ENCODE data around the gene ANXA3. TPM values are rescaled to one million over a fixed set of nuclear protein-coding genes. Genes with fewer than 3 reads are reported as not detected.

Gene ANXA3
- total RNA-seq, 1 donor from 2014 or later, result 1.0 TPM

DNA sequence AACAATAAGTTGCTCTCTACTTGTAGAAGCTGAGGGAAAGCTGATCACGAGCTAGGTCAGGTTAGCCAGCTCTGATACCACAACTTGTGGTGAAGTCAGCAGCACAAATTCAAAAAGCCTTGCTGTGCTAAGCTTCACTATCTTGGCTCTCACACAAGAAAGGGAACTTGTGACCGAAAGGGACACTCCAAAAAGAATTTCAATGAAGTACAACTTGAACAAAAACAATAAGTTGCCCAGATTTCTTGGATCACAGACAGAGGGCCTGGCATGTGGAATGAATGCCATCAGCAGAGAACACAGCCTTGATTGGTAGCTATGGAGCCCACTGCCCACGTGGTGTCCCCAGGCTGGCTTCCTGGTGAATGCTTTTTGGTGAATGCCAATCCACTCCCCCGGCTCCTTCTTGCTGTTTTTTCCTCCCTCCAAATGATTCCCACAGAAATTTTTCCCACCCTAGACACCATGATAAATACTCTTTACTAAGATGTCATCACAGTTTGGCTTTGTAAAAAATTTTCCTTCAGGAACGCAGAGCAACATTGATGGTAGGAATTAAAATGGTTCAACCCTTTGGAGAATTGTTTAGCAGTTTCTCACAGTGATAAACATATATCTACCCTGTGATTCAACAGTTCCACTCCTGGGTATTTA is 82.6 kb downstream of the ANXA3 start:
- Mint-ChIP-seq H3K27me3 (ENCODE audit: unreplicated experiment) (no peaks in the 10 kb centered on the region), H3K4me1 (ENCODE audit: unreplicated experiment) (no peaks in the 10 kb centered on the region), H3K9me3 (ENCODE audit: unreplicated experiment) (peaks cover 6% of the 10 kb centered on the region), H3K4me3 (ENCODE audit: unreplicated experiment) (no peak overlapping the region), H3K27ac (ENCODE audit: unreplicated experiment) (no peak overlapping the region), H3K36me3 (ENCODE audit: unreplicated experiment) (no peaks in the 10 kb centered on the region)
- no peak for DNase-seq (ENCODE audit: extremely low spot score, unreplicated experiment)
- TF ChIP-seq, protein P1, sequence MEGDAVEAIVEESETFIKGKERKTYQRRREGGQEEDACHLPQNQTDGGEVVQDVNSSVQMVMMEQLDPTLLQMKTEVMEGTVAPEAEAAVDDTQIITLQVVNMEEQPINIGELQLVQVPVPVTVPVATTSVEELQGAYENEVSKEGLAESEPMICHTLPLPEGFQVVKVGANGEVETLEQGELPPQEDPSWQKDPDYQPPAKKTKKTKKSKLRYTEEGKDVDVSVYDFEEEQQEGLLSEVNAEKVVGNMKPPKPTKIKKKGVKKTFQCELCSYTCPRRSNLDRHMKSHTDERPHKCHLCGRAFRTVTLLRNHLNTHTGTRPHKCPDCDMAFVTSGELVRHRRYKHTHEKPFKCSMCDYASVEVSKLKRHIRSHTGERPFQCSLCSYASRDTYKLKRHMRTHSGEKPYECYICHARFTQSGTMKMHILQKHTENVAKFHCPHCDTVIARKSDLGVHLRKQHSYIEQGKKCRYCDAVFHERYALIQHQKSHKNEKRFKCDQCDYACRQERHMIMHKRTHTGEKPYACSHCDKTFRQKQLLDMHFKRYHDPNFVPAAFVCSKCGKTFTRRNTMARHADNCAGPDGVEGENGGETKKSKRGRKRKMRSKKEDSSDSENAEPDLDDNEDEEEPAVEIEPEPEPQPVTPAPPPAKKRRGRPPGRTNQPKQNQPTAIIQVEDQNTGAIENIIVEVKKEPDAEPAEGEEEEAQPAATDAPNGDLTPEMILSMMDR (IDR thresholded peaks at IDR 0.05), result no peak

DNA sequence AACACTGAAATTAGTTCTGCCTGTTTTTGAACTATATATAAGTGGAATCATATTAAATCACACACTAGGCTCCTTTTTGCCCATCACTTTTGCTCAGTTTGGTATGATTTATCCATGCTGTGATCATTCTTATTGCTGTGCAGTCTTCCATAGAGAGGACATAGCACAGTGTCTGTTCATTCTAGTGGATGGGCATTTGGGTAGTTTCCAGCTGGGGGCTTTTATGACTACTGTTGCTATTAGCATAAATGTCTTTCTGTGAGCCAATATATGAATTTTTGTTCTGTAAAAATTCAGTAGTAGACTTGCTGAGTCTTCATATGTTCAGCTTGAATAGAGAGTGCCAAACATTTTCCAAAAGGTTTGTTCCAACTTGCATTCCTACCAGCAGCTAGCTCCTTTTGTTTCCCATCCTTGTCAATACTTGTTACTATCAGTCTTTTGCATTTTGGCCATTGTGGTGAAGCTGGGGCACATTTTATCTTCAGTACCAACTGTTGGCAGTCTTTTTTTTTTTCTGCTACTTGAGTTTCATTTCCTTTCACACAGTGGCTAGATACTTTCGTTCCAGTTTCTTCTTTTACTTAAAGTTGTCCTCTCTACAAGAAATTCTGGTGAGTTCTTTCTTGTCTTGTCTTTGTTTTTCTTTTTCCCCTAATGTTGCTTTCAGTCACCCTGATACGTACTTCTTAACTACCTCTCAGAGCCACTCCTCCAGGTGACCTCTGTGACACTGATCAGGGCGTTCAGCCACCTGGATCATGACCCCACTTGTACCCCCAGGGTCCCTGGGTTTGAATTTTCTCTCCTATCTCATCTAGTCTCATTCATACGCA is 87.0 kb downstream of the ANXA3 start:
- no peak overlapping the region for H3K4me3 Mint-ChIP-seq (ENCODE audit: unreplicated experiment)
- no peaks in the 10 kb centered on the region for H3K4me1 Mint-ChIP-seq (ENCODE audit: unreplicated experiment)
- no peak for DNase-seq (ENCODE audit: extremely low spot score, unreplicated experiment)
- no peaks in the 10 kb centered on the region for H3K27me3 Mint-ChIP-seq (ENCODE audit: unreplicated experiment)
- TF ChIP-seq, protein P1 (IDR thresholded peaks at IDR 0.05), result no peak
- no peak overlapping the region for H3K27ac Mint-ChIP-seq (ENCODE audit: unreplicated experiment)
- no peaks in the 10 kb centered on the region for H3K36me3 Mint-ChIP-seq (ENCODE audit: unreplicated experiment)
- H3K9me3 Mint-ChIP-seq (ENCODE audit: unreplicated experiment), result peaks cover 6% of the 10 kb centered on the region

DNA sequence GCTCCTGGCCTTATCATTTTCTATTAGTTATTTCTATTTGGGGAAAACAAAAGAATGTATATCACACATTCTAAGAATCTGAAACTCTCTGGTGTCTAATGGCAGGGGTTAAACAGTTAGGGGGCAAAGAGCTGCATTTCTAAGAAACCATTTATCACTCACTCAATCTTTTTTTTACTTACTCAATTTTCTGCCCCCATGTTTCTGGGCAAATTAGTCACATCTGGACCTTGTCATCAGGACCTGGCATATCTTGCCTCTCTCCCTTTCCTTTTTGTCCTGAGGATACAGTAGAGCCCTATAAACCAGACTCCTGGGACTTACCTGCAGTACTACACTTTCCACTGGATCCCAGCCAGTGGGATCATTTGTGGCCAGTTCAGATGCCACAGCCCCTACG is 89.1 kb downstream of the ANXA3 start:
- Mint-ChIP-seq H3K9me3 (ENCODE audit: unreplicated experiment) (no peaks in the 10 kb centered on the region), H3K27me3 (ENCODE audit: unreplicated experiment) (no peaks in the 10 kb centered on the region)

DNA sequence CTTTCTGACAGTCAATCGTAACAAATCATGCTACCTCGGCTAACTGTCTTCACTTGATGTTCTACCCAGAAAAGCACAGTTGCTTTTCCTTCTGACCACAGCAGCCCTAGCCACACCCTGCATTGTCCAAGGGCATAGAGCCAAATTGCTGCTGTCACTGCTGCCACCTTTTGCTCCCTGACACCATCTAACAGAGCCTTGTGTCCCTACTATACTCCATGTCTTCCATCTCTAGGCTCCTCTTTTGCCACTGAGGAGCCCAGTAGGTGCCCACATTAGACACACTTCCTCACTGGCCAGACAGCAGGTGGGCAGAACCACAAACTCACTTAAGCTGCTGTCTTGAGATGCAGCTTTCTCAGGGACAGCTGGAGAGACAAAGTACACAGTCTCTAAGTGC is 91.4 kb downstream of the ANXA3 start:
- no peaks in the 10 kb centered on the region for H3K9me3 Mint-ChIP-seq (ENCODE audit: unreplicated experiment)
- TF ChIP-seq, protein P1 (IDR thresholded peaks at IDR 0.05), result no peak
- no peak overlapping the region for H3K4me3 Mint-ChIP-seq (ENCODE audit: unreplicated experiment)
- H3K27ac Mint-ChIP-seq (ENCODE audit: unreplicated experiment), result no peak overlapping the region
- DNase-seq (ENCODE audit: extremely low spot score, unreplicated experiment), result no peak
- H3K36me3 Mint-ChIP-seq (ENCODE audit: unreplicated experiment), result no peaks in the 10 kb centered on the region
- no peaks in the 10 kb centered on the region for H3K27me3 Mint-ChIP-seq (ENCODE audit: unreplicated experiment)
- peaks cover 19% of the 10 kb centered on the region for H3K4me1 Mint-ChIP-seq (ENCODE audit: unreplicated experiment)

More for the DNA sequence above, 89.1 kb downstream of the ANXA3 start:
- no peaks in the 10 kb centered on the region for H3K36me3 Mint-ChIP-seq (ENCODE audit: unreplicated experiment)
- TF ChIP-seq, protein P1 (IDR thresholded peaks at IDR 0.05), result no peak
- no peak overlapping the region for H3K27ac Mint-ChIP-seq (ENCODE audit: unreplicated experiment)
- peaks cover 7% of the 10 kb centered on the region for H3K4me1 Mint-ChIP-seq (ENCODE audit: unreplicated experiment)
- no peak for DNase-seq (ENCODE audit: extremely low spot score, unreplicated experiment)
- H3K4me3 Mint-ChIP-seq (ENCODE audit: unreplicated experiment), result no peak overlapping the region

DNA sequence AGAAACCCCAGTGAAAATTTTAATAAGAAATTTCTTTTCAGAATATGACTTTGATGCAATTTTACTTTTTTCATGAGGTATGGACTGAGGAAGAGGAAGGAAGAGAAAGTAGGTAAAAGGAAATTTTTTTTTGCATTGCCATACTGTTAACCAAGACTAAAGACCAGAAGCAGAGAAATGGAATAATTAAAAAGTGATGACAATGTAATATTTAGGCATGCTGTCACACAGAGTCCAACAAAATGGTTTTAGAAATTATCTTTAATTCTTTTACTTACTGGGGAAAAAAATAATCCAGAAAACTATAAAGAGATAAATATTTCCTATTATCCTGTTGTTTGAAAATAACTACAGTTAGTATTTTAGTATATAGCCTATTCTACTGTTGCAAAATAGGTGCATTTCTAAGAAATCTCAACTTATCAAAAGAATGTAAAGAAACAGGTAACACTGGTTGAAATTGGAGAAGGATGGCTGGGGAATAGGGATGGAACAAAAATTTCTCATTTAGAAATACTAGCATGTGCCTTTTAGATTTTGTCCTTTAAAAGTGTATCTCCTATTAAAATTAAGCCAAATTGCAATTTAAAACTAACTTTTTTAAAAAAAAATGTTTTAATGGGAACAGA is 92.6 kb downstream of the ANXA3 start:
- no peaks in the 10 kb centered on the region for H3K9me3 Mint-ChIP-seq (ENCODE audit: unreplicated experiment)
- TF ChIP-seq, protein P1 (IDR thresholded peaks at IDR 0.05), result no peak
- H3K27ac Mint-ChIP-seq (ENCODE audit: unreplicated experiment), result no peak overlapping the region
- H3K36me3 Mint-ChIP-seq (ENCODE audit: unreplicated experiment), result no peaks in the 10 kb centered on the region
- H3K4me1 Mint-ChIP-seq (ENCODE audit: unreplicated experiment), result peaks cover 19% of the 10 kb centered on the region
- no peaks in the 10 kb centered on the region for H3K27me3 Mint-ChIP-seq (ENCODE audit: unreplicated experiment)
- no peak overlapping the region for H3K4me3 Mint-ChIP-seq (ENCODE audit: unreplicated experiment)
- no peak for DNase-seq (ENCODE audit: extremely low spot score, unreplicated experiment)

Measured in osteocyte (in vitro differentiated cells).